Right lobe of liver (tissue), 4 donors: ENCODE results near the gene ZCCHC14.

Experiments used
- CTCF ChIP-seq, 4 donors: fragments of 200-600 bp in 3 of 4; fragments of 450-650 bp in 1 of 4; IDR thresholded peaks; one replicate each; pipeline versions ENCODE4 v1.5.1 to v1.8.0; 2016 to 2022; ENCODE audit warnings: antibody characterized with exemption in 4 of 4, mild to moderate bottlenecking in 2 of 4
- POLR2A ChIP-seq: fragments of 450-650 bp; IDR thresholded peaks from one replicate; pipeline ENCODE4 v1.6.1; 2017; ENCODE audit warnings: antibody characterized with exemption, mild to moderate bottlenecking
- donor health status: DM: no; HTN: no; CAD: no.
- donor health status: DM: no; HTN: no; CAD: no.
- donor health status: DM: no; HTN: yes; CAD: no.

DNA sequence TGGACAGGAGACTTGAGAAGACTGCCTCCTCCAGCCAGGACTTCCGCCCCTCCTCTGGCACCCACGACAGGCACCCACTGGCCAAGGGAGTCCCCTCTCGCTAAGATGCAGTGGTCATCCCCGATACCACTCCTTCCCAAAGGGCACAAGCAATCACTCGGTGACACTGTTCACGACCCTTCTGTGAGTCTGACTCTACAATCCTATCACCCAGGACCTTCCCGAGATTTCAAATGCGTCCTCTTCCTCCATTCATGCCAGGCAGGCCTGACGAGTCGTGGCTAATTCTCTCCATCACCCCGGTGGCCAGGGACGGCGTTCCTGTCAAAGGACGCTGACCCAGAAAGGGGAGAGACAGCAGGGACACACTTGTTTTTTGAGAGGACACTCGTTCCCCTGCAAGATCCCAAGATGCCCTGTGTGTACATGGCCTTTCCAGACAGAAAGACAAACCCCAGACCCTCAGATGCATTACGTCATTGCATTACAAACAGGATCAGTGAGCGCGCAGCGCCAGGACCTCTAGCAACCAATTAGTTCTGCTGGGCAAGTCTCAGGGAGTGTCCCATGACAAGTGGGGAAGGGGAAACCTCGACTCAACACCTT is 121.5 kb downstream of the ZCCHC14 start:
- TF ChIP-seq CTCF (IDR thresholded peaks at IDR 0.05) (no peak), POLR2A (no peak)
